Osteocyte (in vitro differentiated cells): Measurements from ENCODE around the gene CDT1. TPM values are rescaled to one million over a fixed set of nuclear protein-coding genes. Genes with fewer than 3 reads are reported as not detected.

ENCODE experiments used
- DNase-seq: peaks from one replicate; pipeline ENCODE4 v3.0.0; 2021; ENCODE audit warnings: mixed read lengths; ENCODE audit not compliant: unreplicated experiment; ENCODE audit errors: extremely low spot score
- H3K27ac Mint-ChIP-seq: one replicate; pipeline ENCODE4 v1.8.0; 2021; ENCODE audit warnings: mild to moderate bottlenecking, mixed read lengths; ENCODE audit not compliant: unreplicated experiment
- H3K27me3 Mint-ChIP-seq: one replicate; pipeline ENCODE4 v1.8.0; 2021; ENCODE audit warnings: mixed read lengths; ENCODE audit not compliant: unreplicated experiment
- H3K36me3 Mint-ChIP-seq: one replicate; pipeline ENCODE4 v1.8.0; 2021; ENCODE audit warnings: mixed read lengths; ENCODE audit not compliant: unreplicated experiment
- H3K4me1 Mint-ChIP-seq: one replicate; pipeline ENCODE4 v1.8.0; 2021; ENCODE audit warnings: mixed read lengths; ENCODE audit not compliant: unreplicated experiment
- H3K4me3 Mint-ChIP-seq: one replicate; pipeline ENCODE4 v1.8.0; 2021; ENCODE audit warnings: mild to moderate bottlenecking, moderate library complexity, mixed read lengths; ENCODE audit not compliant: unreplicated experiment
- H3K9me3 Mint-ChIP-seq: one replicate; pipeline ENCODE4 v1.8.0; 2021; ENCODE audit warnings: mixed read lengths; ENCODE audit not compliant: unreplicated experiment
- total RNA-seq: library from RNA; stranded (reverse); gene quantifications from 2 replicates; pipeline ENCODE4 v1.2.1, GENCODE V29; 2021
- TF ChIP-seq, protein P1 (sequence below): fragments of 200-600 bp; sonication (generic); IDR thresholded peaks from 2 replicates; pipeline ENCODE4 v1.5.0; 2021; ENCODE audit warnings: antibody characterized with exemption, mild to moderate bottlenecking, moderate library complexity

CDT1 gene
- total RNA-seq, 1 donor from 2014 or later, result 6.6 TPM

DNA sequence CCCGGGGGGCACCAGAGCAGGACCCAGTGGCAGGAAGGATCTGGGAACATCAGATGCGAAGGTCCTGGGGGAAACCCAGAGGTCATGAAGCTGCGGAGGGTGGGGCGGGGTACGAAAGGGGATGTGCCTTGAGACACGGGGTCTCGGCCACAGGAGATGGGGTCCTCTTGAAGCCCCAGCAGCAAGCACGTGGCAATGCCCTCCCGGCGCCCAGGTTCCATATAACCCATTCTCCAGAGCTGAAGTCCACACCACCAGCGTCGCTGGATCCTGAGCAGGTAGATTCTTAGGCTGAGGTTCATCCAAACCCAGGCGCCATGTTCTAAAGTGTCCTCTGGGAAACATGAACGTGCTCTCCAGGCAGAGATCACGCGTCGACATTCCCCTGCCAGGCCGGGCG is 39.5 kb upstream of the CDT1 start:
- H3K4me1 Mint-ChIP-seq, result peaks cover 57% of the 10 kb centered on the region

DNA sequence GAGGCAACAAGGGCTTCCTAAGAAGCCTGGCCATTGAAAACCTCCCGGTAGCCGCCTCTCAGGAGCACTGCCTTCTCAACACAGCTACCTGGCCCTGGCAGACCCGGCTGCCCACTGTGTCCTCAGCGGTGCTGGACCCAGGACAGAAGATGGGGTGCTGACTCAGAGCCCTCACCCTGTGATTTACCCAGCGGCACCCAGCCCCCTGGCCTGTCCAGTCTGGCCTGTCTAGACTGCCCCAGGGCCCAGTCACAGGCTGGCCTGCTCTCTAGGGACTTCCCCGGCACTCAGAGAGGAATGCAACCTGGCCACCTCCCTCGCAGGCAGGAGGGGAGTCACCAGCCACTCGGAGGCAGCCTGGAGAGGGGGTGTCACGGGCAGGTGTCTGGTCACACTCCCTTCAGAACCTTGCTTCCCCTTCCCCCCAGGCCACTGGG is 38.7 kb upstream of the CDT1 start:
- Mint-ChIP-seq H3K9me3 (no peaks in the 10 kb centered on the region), H3K4me1 (peaks cover 60% of the 10 kb centered on the region), H3K4me3 (no peak overlapping the region), H3K36me3 (peaks cover 2% of the 10 kb centered on the region), H3K27me3 (no peaks in the 10 kb centered on the region), H3K27ac (peak overlapping the region; percentile 23)
- TF ChIP-seq, protein P1, sequence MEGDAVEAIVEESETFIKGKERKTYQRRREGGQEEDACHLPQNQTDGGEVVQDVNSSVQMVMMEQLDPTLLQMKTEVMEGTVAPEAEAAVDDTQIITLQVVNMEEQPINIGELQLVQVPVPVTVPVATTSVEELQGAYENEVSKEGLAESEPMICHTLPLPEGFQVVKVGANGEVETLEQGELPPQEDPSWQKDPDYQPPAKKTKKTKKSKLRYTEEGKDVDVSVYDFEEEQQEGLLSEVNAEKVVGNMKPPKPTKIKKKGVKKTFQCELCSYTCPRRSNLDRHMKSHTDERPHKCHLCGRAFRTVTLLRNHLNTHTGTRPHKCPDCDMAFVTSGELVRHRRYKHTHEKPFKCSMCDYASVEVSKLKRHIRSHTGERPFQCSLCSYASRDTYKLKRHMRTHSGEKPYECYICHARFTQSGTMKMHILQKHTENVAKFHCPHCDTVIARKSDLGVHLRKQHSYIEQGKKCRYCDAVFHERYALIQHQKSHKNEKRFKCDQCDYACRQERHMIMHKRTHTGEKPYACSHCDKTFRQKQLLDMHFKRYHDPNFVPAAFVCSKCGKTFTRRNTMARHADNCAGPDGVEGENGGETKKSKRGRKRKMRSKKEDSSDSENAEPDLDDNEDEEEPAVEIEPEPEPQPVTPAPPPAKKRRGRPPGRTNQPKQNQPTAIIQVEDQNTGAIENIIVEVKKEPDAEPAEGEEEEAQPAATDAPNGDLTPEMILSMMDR, result no peak
- DNase-seq, result no peak

More for the DNA sequence above, 39.5 kb upstream of the CDT1 start:
- H3K36me3 Mint-ChIP-seq, result peaks cover 2% of the 10 kb centered on the region
- no peaks in the 10 kb centered on the region for H3K27me3 Mint-ChIP-seq
- no peaks in the 10 kb centered on the region for H3K9me3 Mint-ChIP-seq
- no peak overlapping the region for H3K4me3 Mint-ChIP-seq
- no peak for DNase-seq
- H3K27ac Mint-ChIP-seq, result no peak overlapping the region
- TF ChIP-seq, protein P1, result no peak

DNA sequence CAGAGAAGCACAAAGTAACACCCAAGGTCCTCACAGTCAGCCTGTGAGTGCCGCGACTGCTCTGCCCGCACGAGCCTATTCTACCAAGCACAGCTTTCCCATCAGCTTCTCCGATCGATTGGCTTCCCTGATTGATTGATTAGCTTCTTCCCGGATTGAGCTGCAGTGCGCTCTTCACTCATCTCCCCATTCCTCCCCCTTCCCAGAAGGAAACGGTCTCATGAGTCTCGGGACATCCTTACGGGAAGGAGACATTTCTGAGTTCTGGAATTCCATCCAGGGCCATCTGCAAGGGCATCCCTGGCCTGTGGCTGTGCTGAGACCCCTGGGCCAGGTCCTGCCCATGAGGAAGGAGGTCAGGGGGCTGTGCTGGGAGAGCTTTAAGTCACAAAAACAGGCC is 36.6 kb upstream of the CDT1 start:
- Mint-ChIP-seq H3K27me3 (no peaks in the 10 kb centered on the region), H3K36me3 (peaks cover 2% of the 10 kb centered on the region)

GRCh38 chr16:88767546-88768070 is 36.0 kb upstream of the CDT1 start:
- TF ChIP-seq, protein P1, result no peak
- Mint-ChIP-seq H3K36me3 (peaks cover 2% of the 10 kb centered on the region), H3K27ac (peak overlapping the region; percentile 67), H3K4me1 (peaks cover 72% of the 10 kb centered on the region), H3K4me3 (peak overlapping the region; percentile 42), H3K9me3 (no peaks in the 10 kb centered on the region), H3K27me3 (no peaks in the 10 kb centered on the region)
- DNase-seq, result no peak

More for the DNA sequence above, 36.6 kb upstream of the CDT1 start:
- Mint-ChIP-seq H3K9me3 (no peaks in the 10 kb centered on the region), H3K4me1 (peaks cover 66% of the 10 kb centered on the region), H3K27ac (peak overlapping the region; percentile 67), H3K4me3 (no peak overlapping the region)
- TF ChIP-seq, protein P1, result no peak
- no peak for DNase-seq

- Mint-ChIP-seq H3K27ac (peak overlapping the region; percentile 67), H3K36me3 (peaks cover 2% of the 10 kb centered on the region), H3K4me1 (peaks cover 78% of the 10 kb centered on the region), H3K4me3 (peak overlapping the region; percentile 42), H3K27me3 (no peaks in the 10 kb centered on the region), H3K9me3 (no peaks in the 10 kb centered on the region)
- TF ChIP-seq, protein P1, result no peak
- DNase-seq, result peak; percentile 89
Observed at GRCh38 chr16:88768071-88768783, 35.4 kb upstream of the CDT1 start.
